Aorta (tissue), 5 donors: ENCODE data around the gene HLCS. TPM values are rescaled to one million over a fixed set of nuclear protein-coding genes. Genes with fewer than 3 reads are reported as not detected.

ENCODE experiments used
- ATAC-seq: fragments of 200-7000 bp; cut with Tn5 transposase; one replicate; pipeline ENCODE4 v1.9.1; 2022; ENCODE audit warnings: moderate library complexity; ENCODE audit not compliant: low FRiP score
- DNase-seq, 2 donors: peaks; one replicate each; pipeline ENCODE4 v3.0.0-alpha.2; 2020
- H3K27ac ChIP-seq, 2 donors: one replicate each; pipeline ENCODE4 v1.5.1; 2013; ENCODE audit warnings: low read length in 2 of 2, mild to moderate bottlenecking in 2 of 2, moderate library complexity in 2 of 2, control low read depth in 1 of 2, inconsistent platforms in 1 of 2, low read depth in 1 of 2
- H3K27me3 ChIP-seq, 2 donors: one replicate each; pipeline ENCODE4 v1.6.1; 2013; ENCODE audit warnings: control low read depth in 1 of 2, low read length in 1 of 2, mild to moderate bottlenecking in 1 of 2, moderate library complexity in 1 of 2; ENCODE audit not compliant: insufficient read depth in 2 of 2, control insufficient read depth in 1 of 2
- H3K36me3 ChIP-seq, 2 donors: one replicate each; pipeline ENCODE4 v1.6.1; 2013; ENCODE audit warnings: control low read depth in 1 of 2, low read length in 1 of 2, mild to moderate bottlenecking in 1 of 2; ENCODE audit not compliant: insufficient read depth in 2 of 2, control insufficient read depth in 1 of 2
- H3K4me1 ChIP-seq, 2 donors: one replicate each; pipeline ENCODE4 v1.6.1; 2013; ENCODE audit warnings: low read length in 2 of 2, control low read depth in 1 of 2, mild to moderate bottlenecking in 1 of 2, moderate library complexity in 1 of 2; ENCODE audit not compliant: insufficient read depth in 2 of 2, control insufficient read depth in 1 of 2
- H3K4me3 ChIP-seq, 2 donors: one replicate each; pipeline ENCODE4 v1.5.1; 2013; ENCODE audit warnings: low read length in 2 of 2, control low read depth in 1 of 2, mild to moderate bottlenecking in 1 of 2
- H3K9me3 ChIP-seq: one replicate; pipeline ENCODE4 v1.6.1; 2013; ENCODE audit warnings: mild to moderate bottlenecking, low read length; ENCODE audit not compliant: control insufficient read depth
- WGBS, 2 donors: extraction: QIAGEN DNeasy Blood & Tissue Kit; methylation state at CpG; one replicate each; pipeline ENCODE4 v1.1.7; 2013; 5-methylcytosine and 5-hydroxymethylcytosine counted together
- intact Hi-C, 2 donors: fragments of 100-400 bp; cut with DNase I; formaldehyde crosslinking; loops; one replicate each; pipeline versions ENCODE4 v1.14.2 to v1.15.0; 2022
- polyA plus RNA-seq, 2 donors: library from polyadenylated mRNA; stranded (reverse); fragments of 200-250 nt; gene quantifications; one replicate each; pipeline ENCODE4 v1.2.3, GENCODE V29; 2013
- total RNA-seq, 2 donors: library from RNA; stranded (reverse); fragmentation: NEBNext Ultra II Directional; extraction: Animal tissue kit (Norgen Biotek cat#: 25700); gene quantifications; one replicate each; pipeline ENCODE4 v1.2.1, GENCODE V29; 2021
- donor health status: healthy with polysubstance abuse.
- donor health status: Bipolar disorder and iron deficiency.
- donor health status: DM: no; HTN: no; CAD: no.
- donor health status: DM: no; HTN: no; CAD: no.
- donor health status: DM: yes; HTN: yes; CAD: no.

HLCS gene
- total and polyA plus RNA-seq, 4 donors, result 2.1 to 19.7 (median 10.6) TPM

- Histone ChIP-seq H3K27me3 (no peaks in the 10 kb centered on the region), H3K4me1 (peaks cover 0 to 2% of the 10 kb centered on the region in 2 donors), H3K36me3 (peaks cover 0 to 2% of the 10 kb centered on the region in 2 donors), H3K27ac (no peak overlapping the region), H3K4me3 (no peak overlapping the region), H3K9me3 (no peaks in the 10 kb centered on the region)
- 97 to 98% methylated on average over 8 of the region's 8 CpGs for WGBS, 2 donors
- intact Hi-C loops, result no loop called here
- ATAC-seq (no peak), DNase-seq (no peak)
Measured at GRCh38 chr21:36915696-36916245, 50.7 kb downstream of the HLCS start.

DNA sequence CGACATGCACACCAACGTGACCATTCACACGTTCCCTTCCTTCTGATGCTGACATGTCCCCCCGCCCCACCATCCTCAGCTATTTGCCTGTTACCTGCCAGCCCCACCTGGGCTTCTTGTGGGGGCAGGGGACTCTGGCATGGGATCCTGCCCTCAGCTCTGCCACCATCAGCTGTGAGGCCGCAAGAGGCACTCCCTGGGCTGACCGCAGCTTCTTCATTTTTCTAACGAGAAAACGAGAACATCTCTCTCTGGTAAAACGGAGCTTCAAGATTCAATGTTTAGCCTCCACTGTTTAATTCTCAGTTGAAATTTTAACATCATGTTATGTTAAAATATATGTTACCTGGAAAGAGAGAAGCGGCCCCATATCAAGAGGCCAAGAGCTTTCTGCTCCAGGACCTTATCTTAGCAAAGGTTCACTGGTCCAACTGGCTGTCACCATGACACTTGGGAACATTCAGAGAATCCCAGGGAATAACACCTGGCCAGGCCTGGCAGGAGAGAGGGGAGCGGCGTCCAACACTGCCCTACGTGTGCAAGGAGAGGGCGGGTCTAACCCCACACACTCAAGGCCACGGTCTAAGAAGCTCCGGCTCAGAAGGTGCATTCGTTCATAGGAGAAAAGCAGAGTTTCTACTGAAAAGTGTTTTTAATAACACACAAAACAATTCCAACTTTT, 51.3 kb downstream of the HLCS start:
- intact Hi-C loops, result no loop called here
- Histone ChIP-seq H3K36me3 (peaks cover 0 to 2% of the 10 kb centered on the region in 2 donors), H3K4me1 (peaks cover 0 to 2% of the 10 kb centered on the region in 2 donors), H3K27me3 (no peaks in the 10 kb centered on the region), H3K9me3 (no peaks in the 10 kb centered on the region), H3K27ac (no peak overlapping the region), H3K4me3 (no peak overlapping the region)
- ATAC-seq (no peak), DNase-seq (no peak)
- 95% methylated on average over 16 to 17 of the region's 17 CpGs for WGBS, 2 donors

DNA sequence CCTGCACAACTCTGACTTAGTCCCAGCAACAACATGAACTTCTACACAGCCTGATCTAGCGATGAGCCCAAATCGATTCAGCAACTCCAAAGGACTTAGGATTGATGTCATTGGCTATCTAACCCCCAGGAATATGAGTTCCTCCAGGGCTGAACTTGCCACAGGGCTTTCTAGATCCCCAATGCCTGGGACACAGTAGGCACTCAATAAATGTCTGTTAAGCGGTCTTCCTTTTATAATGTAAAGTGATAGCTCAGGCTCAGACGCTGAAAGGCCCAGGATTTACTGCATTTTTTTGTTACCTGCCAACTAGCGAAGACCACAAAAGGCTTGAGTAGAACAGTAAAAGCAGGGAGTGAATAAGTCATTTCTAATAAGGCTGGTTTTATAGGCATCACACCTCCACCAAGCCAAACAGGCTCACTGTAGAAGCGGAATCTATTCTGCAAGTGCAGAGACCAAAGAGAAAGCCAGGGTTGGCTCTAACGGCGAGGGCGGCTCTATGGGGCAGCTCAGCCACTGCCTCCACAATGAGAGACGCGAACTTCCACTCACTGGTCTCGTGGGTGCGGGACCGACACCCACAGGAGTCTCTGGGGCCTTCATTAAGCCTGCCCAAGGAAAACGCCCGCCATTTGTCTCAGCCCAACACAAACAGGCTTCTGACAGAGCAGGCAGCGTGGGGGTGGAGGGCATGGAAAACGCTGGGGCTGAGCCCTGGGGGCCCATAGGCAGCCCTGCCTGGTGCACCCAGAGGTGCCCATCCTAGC, 52.0 kb downstream of the HLCS start:
- H3K4me3 ChIP-seq, result no peak overlapping the region
- no peaks in the 10 kb centered on the region for H3K9me3 ChIP-seq
- DNase-seq (no peak), ATAC-seq (no peak)
- 93 to 94% methylated on average over 18 of the region's 18 CpGs for WGBS, 2 donors
- intact Hi-C loops, result no loop called here
- H3K36me3 ChIP-seq, result no peaks in the 10 kb centered on the region
- no peaks in the 10 kb centered on the region for H3K27me3 ChIP-seq
- no peak overlapping the region for H3K27ac ChIP-seq
- peaks cover 0 to 2% of the 10 kb centered on the region in 2 donors for H3K4me1 ChIP-seq

- intact Hi-C loops, result no loop called here
- Histone ChIP-seq H3K27me3 (no peaks in the 10 kb centered on the region), H3K4me1 (peaks cover 0 to 2% of the 10 kb centered on the region in 2 donors), H3K27ac (no peak overlapping the region), H3K4me3 (no peak overlapping the region), H3K9me3 (no peaks in the 10 kb centered on the region), H3K36me3 (no peaks in the 10 kb centered on the region)
- DNase-seq (no peak), ATAC-seq (no peak)
- WGBS, 2 donors, result 97% methylated on average over 8 of the region's 8 CpGs
Measured at GRCh38 chr21:36913247-36914169, 53.0 kb downstream of the HLCS start.

DNA sequence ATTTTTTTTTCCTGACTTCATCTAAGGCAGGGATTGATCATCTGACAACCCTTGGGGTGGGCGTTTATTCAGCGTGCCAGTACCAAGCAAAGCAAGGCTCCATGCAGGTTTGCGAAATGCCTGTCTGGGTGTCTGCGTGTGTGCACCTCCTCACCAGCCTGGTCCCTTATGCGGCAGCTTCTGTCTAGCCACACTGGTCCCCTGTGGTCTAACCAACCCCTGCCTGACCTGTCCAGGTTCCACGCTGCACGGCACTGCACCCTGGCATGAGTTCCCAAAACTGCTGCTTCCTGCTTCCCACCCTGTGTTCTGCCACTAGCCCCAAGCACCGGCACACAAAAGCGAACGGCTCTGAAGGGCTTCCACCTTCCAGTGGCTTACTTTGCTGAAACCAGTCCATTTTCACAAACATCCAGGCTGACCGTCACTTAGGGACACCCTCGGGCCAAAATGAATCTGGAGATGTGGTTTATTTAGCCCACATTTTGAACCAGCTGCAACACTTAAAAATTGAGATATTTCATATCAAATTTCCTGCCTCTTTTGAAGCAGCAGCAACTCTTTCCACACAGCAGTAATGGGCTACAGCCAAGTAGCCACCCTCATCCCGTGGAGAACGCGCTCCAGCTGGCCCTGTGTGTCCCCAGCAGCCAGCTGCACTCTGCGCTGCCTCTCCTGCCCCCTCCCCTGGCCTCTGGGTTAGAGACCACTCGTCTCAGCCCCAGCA, 55.7 kb downstream of the HLCS start:
- Histone ChIP-seq H3K9me3 (no peaks in the 10 kb centered on the region), H3K4me3 (no peak overlapping the region), H3K4me1 (no peaks in the 10 kb centered on the region), H3K27me3 (no peaks in the 10 kb centered on the region), H3K36me3 (no peaks in the 10 kb centered on the region), H3K27ac (no peak overlapping the region)
- intact Hi-C loops, result no loop called here
- DNase-seq, result no peak
- WGBS, 2 donors, result 77 to 84% methylated on average over 17 of the region's 17 CpGs
- peak; percentile 19 for ATAC-seq

GRCh38 chr21:36909901-36910561, 56.4 kb downstream of the HLCS start:
- DNase-seq, result no peak
- Histone ChIP-seq H3K9me3 (no peaks in the 10 kb centered on the region), H3K4me3 (no peak overlapping the region), H3K36me3 (no peaks in the 10 kb centered on the region), H3K27me3 (no peaks in the 10 kb centered on the region), H3K4me1 (no peaks in the 10 kb centered on the region), H3K27ac (no peak overlapping the region)
- ATAC-seq, result no peak
- 95 to 97% methylated on average over 16 of the region's 16 CpGs for WGBS, 2 donors
- intact Hi-C loops, result no loop called here

GRCh38 chr21:36909423-36909822, 57.0 kb downstream of the HLCS start:
- Histone ChIP-seq H3K9me3 (no peaks in the 10 kb centered on the region), H3K36me3 (no peaks in the 10 kb centered on the region), H3K27me3 (no peaks in the 10 kb centered on the region), H3K4me1 (no peaks in the 10 kb centered on the region), H3K4me3 (no peak overlapping the region), H3K27ac (no peak overlapping the region)
- 93 to 94% methylated on average over 5 of the region's 5 CpGs for WGBS, 2 donors
- DNase-seq, result no peak
- intact Hi-C loops, result no loop called here
- ATAC-seq, result no peak
